Superior temporal gyrus (tissue), 1 donor: Measurements from ENCODE around the gene ZNF277.
"Not testable (repeated sequence)": the region's sequence is repeated elsewhere in the genome, so short reads cannot be mapped to it uniquely, and the experiment has no call there.

Experiments used
- DNase-seq: peaks from one replicate; pipeline ENCODE4 v3.0.0-alpha.2; 2016; ENCODE audit errors: extremely low spot score

ZNF277 gene

GRCh38 chr7:112292162-112292561 lies 85.7 kb downstream of the ZNF277 start:
- no peak for DNase-seq

GRCh38 chr7:112293416-112293815 lies 86.9 kb downstream of the ZNF277 start:
- no peak for DNase-seq

DNA sequence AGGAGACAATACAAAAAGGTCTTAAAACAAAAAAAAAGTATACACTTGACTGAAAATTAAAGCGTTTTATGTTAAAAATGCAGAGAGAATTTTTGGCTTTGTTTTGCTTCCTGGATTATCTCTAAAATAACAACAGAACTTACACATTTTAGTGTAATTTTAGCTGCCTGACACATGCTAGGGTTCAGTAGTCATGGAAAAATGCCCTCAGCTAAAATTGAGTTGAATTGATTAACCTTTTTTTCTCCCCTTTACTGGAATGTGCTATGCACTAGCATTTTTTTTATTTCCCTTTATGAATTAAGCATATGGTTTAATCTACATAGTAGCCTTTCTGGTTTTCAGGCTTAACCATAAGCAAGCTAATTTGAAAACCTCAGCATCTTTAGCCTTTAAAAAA lies 89.9 kb downstream of the ZNF277 start:
- DNase-seq, result no peak

GRCh38 chr7:112297681-112298080 lies 91.2 kb downstream of the ZNF277 start:
- DNase-seq, result no peak

GRCh38 chr7:112298543-112299100 lies 92.1 kb downstream of the ZNF277 start:
- DNase-seq, result no peak

- no peak for DNase-seq
These were observed 93.6 kb downstream of the ZNF277 start for GRCh38 chr7:112300072-112300471.

- no peak for DNase-seq
These were observed 94.4 kb downstream of the ZNF277 start for GRCh38 chr7:112300831-112301407.

DNA sequence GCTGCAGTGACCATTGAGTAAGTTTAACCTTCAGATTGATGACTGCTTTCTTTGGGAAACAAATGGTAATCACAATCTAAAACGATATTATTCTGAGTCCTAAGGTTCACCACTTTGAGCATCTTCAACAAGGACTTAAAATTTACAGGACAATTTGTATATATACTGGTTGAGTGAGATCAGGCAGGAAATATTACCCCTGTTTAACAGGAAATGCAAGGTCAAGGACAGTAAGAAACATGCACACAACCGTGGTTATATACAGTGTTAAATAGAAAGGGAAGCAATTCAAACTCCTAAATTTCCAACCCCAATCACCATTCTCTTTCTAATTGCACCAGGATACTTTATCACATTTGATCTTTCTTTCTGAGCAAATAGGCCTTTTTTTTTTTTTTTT lies 96.1 kb downstream of the ZNF277 start:
- DNase-seq, result no peak

DNA sequence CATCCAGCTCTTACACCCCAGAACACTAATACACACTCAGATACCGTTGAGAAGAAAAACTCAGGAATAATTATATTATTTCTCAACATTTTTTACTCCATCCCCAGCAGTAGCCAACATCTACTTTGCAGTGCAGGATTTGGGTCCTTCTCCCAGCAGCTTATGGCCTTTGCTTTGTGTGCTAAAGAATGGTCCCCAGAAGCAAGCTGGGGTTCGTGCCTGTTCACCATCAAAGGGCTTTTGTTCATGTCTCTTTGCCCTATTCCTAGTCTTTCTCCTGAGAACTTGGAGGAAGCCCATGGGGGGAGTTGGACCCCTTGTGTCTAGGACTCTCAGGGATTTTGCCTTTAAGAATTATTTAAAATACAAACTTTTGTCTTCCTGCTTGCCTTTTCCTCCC lies 100.4 kb downstream of the ZNF277 start:
- no peak for DNase-seq

DNA sequence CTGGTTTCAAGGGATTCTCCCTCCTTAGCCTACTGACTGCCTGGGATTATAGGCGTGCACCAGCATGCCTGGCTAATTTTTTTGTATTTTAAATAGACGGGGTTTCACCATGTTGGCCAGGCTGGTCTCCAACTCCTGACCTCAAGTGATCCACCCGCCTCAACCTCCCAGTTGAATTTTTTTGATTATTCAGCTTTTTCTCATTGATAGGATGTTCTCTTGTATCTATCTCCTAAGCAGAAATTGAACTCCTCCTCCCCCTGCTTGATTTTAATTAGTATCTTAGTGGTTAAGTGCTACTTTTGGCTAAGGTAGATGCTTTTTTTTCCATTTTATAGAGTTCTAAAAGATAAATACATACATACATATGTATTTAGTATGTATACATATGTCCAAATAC lies 101.0 kb downstream of the ZNF277 start:
- no peak for DNase-seq

DNA sequence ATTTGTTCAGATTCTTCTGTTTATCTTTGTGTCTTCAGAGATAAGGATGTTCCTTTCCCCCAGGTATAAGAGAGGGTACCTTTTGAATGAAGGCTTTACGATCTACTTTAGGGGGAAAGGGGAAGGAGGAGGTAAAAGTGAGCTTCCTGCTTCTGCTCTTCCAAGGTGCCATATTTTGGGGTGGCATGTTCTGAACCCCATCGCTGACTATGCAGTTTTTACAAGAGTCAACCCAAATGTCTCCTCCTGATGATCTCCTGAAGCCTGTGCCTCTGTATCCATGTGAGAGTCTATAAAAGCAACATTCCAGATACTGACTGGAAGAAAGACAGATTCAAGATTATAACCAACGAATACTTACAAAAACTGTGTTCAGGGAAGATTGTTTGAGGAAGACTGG lies 102.5 kb downstream of the ZNF277 start:
- no peak for DNase-seq

DNA sequence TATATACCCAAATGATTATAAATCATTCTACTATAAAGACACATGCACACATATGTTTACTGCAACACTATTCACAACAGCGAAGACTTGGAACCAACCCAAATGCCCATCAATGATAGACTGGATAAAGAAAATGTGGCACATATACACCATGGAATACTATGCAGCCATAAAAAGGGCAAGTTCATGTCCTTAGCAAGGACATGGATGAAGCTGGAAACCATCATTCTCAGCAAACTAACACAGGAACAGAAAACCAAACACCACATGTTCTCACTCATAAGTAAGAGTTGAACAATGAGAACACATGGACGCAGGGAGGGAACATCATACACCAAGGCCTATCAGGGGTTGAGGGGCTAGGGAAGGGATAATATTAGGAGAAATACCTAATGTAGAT lies 110.3 kb downstream of the ZNF277 start:
- DNase-seq, result not testable (repeated sequence)

DNA sequence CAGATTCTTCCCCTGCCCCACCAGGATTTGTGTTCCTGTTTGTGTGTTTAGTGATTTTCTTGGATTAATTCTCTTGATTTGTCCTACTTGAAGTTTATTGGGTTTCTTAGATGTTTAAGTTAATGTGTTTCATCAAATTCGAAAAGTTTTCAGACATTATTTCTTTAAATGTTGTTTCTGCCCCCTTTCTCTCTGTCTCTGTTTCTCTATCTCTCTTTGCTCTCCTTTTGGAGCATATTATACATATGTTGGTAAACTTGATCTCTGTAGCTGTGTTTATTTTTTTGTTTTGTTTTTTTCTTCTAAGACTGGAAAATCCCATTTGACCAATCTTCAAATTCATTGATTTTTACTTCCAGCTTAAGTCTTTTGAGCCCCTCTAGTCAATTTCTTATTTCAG lies 115.6 kb downstream of the ZNF277 start:
- no peak for DNase-seq

DNA sequence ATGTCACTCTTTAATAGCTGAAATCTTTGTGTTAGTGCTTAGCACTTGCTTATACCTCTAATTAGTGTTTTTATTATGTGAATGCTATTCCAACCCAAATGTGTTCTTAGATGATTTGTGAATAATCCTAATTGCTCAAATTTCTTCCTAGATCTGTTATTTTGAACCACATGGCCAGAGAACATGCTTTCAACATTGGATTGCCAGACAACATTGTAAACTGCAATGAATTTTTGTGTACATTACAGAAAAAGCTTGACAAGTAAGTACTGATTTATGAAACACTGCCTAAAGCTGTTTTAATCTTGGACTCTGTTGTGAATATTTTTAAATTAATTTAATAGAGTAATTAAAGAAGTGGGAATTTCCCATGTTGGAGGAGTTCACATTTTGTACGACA lies 121.1 kb downstream of the ZNF277 start:
- no peak for DNase-seq

GRCh38 chr7:112331492-112331891 lies 125.0 kb downstream of the ZNF277 start:
- no peak for DNase-seq

DNA sequence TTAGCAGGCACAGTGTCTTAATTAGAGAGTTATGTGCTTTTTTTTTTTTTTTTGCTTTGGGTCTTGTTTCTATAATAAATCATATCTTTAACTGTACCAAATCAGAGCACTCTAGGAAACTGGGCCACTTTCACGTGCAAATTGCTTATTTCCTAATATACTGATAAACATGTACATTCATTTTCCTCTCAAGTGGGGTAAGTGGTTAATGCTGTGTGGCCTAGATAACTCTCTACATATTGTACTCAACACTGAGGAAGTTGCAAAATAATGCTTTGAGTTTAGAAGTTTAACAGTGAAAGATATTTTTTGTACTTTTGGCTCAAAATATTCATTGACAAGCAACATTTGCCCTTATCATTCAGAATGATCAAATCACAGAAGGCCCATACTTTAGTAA lies 127.9 kb downstream of the ZNF277 start:
- no peak for DNase-seq

- DNase-seq, result no peak
These were observed 129.8 kb downstream of the ZNF277 start for GRCh38 chr7:112336261-112336660.

GRCh38 chr7:112336936-112337576 lies 130.6 kb downstream of the ZNF277 start:
- no peak for DNase-seq

- DNase-seq, result no peak
These were observed 131.4 kb downstream of the ZNF277 start for GRCh38 chr7:112337892-112338291.

DNA sequence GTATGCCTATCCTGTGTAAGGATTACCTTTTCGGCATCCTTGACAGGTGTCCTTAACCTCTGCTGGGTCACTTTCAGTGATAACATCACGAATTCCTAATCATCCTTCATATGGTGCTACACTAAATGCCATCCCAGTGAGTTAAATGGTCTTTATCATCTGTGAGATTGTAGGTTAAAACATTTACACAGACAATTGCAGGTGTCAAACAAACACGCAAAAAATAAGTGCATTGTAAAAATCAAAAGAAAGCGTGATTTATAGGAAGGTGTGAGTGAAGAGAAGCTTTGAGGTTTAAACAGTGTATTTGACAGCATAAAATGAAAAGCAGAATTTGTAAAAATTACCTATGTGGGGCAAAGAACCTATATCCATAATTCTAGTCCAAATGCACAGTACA lies 132.3 kb downstream of the ZNF277 start:
- DNase-seq, result no peak

DNA sequence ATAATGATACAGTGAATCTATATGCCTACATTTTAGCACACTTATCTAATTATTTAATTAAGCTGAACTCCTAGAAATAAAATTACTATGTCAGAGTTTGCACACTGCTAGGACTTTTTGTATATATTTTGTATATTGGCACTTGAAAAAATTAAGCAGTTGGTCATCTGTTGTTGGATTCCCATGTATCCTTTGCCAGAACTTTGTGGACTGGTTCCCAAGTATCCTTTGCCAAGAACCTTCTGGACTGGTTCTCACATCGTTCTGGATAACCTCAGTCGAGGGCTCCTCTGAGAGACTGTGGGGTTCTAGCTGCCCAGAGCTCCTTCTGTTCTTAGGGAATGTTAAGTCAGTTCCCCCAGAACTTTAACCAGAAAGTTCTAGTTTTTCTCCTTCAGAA lies 135.0 kb downstream of the ZNF277 start:
- no peak for DNase-seq

- no peak for DNase-seq
These were observed 140.0 kb downstream of the ZNF277 start for GRCh38 chr7:112346381-112347060.

DNA sequence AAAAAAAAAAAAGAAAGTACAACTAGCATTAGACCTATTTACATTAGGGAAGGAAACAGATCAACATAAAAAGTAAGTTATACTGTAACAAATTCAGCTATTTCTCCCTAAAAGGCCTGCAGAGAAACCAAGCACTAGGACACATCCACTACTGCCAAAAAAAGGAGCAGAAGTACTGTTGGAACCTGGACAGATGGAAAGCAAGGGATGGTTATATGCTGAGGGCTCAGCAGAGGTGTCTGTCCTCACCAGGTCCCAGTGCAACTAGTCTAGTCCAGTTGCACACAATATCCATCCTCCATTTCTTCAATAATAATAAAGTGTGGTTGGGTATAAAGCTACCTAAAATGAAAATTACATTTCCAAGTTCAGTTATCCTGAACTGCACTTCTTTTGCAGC lies 140.6 kb downstream of the ZNF277 start:
- no peak for DNase-seq
